ENCODE measurements around the gene RAMP1.

Gene RAMP1

DNA sequence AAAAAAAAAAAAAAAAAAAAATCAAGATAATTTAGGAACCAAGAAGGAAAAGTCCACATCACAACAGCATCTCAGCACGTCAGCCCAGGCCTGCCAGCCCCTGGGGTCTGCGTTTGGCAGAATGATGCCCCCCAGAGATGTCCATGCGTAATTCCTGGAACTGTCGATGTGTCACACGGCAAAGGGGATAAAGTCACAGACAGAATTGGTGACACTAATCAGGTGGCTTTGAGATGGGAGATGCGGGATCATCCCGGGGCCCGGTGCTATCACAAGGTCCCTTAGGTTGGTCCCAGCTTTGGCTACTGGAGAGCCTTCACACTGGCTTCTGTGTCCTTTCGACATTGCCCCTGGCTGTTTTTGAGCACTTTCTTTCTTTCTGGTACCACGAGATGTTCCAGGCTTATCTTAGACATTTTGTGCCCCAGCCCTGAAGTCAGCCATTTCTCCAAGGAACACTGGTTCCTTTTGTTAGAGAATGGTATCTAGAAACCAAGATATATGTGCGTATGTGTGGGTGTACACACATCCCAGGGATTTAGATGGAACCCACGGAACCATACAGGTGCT lies 20.7 kb downstream of the RAMP1 start:
- H3K36me3 ChIP-seq (ENCODE audit: insufficient read depth, low read length): no peaks in the 10 kb centered on the region
- no peaks in the 10 kb centered on the region for H3K79me2 ChIP-seq (ENCODE audit: insufficient read depth, low read length)
- TF ChIP-seq, protein P1, sequence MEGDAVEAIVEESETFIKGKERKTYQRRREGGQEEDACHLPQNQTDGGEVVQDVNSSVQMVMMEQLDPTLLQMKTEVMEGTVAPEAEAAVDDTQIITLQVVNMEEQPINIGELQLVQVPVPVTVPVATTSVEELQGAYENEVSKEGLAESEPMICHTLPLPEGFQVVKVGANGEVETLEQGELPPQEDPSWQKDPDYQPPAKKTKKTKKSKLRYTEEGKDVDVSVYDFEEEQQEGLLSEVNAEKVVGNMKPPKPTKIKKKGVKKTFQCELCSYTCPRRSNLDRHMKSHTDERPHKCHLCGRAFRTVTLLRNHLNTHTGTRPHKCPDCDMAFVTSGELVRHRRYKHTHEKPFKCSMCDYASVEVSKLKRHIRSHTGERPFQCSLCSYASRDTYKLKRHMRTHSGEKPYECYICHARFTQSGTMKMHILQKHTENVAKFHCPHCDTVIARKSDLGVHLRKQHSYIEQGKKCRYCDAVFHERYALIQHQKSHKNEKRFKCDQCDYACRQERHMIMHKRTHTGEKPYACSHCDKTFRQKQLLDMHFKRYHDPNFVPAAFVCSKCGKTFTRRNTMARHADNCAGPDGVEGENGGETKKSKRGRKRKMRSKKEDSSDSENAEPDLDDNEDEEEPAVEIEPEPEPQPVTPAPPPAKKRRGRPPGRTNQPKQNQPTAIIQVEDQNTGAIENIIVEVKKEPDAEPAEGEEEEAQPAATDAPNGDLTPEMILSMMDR (IDR thresholded peaks at IDR 0.05; ENCODE audit: low read length): no peak
- no peak for TF ChIP-seq EZH2 (IDR thresholded peaks at IDR 0.05; ENCODE audit: borderline replicate concordance, low read length)
- no peak overlapping the region for H3K4me2 ChIP-seq (ENCODE audit: low read length)
- H3K9ac ChIP-seq (ENCODE audit: low read length): no peak overlapping the region
- H3F3A ChIP-seq (ENCODE audit: insufficient read depth, low read length): no peaks in the 10 kb centered on the region
- H2AFZ ChIP-seq (ENCODE audit: low read length): no peak overlapping the region
- H3K9me3 ChIP-seq (ENCODE audit: low read length): no peaks in the 10 kb centered on the region
- no peaks in the 10 kb centered on the region for H3K27me3 ChIP-seq (ENCODE audit: insufficient read depth, low read length)
- no peaks in the 10 kb centered on the region for H4K20me1 ChIP-seq (ENCODE audit: insufficient read depth, low read length)
- H3K9me2 ChIP-seq (ENCODE audit: low read depth, low read length): no peaks in the 10 kb centered on the region
- no peak overlapping the region for H3K4me3 ChIP-seq (ENCODE audit: low read depth, low read length, poor library complexity, severe bottlenecking)
- H3K27ac ChIP-seq (ENCODE audit: low read depth, low read length, poor library complexity, severe bottlenecking): no peak overlapping the region
- no peaks in the 10 kb centered on the region for H3K4me1 ChIP-seq (ENCODE audit: insufficient read depth, low read length, severe bottlenecking)

GRCh38 chr2:237882510-237883481 lies 23.4 kb downstream of the RAMP1 start:
- Histone ChIP-seq H4K20me1 (ENCODE audit: insufficient read depth, low read length) (no peaks in the 10 kb centered on the region), H2AFZ (ENCODE audit: low read length) (no peak overlapping the region), H3K79me2 (ENCODE audit: insufficient read depth, low read length) (no peaks in the 10 kb centered on the region), H3K4me1 (ENCODE audit: insufficient read depth, low read length, severe bottlenecking) (no peaks in the 10 kb centered on the region), H3K9me2 (ENCODE audit: low read depth, low read length) (no peaks in the 10 kb centered on the region), H3K9me3 (ENCODE audit: low read length) (no peaks in the 10 kb centered on the region), H3K4me3 (ENCODE audit: low read depth, low read length, poor library complexity, severe bottlenecking) (no peak overlapping the region), H3K4me2 (ENCODE audit: low read length) (no peak overlapping the region), H3K27ac (ENCODE audit: low read depth, low read length, poor library complexity, severe bottlenecking) (no peak overlapping the region), H3F3A (ENCODE audit: insufficient read depth, low read length) (no peaks in the 10 kb centered on the region), H3K27me3 (ENCODE audit: insufficient read depth, low read length) (no peaks in the 10 kb centered on the region), H3K36me3 (ENCODE audit: insufficient read depth, low read length) (no peaks in the 10 kb centered on the region), H3K9ac (ENCODE audit: low read length) (no peak overlapping the region)
- TF ChIP-seq, protein P1 (IDR thresholded peaks at IDR 0.05; ENCODE audit: low read length): no peak
- TF ChIP-seq EZH2 (IDR thresholded peaks at IDR 0.05; ENCODE audit: borderline replicate concordance, low read length): no peak

GRCh38 chr2:237883951-237884446 lies 24.6 kb downstream of the RAMP1 start:
- Histone ChIP-seq H3F3A (ENCODE audit: insufficient read depth, low read length) (no peaks in the 10 kb centered on the region), H3K4me2 (ENCODE audit: low read length) (no peak overlapping the region), H4K20me1 (ENCODE audit: insufficient read depth, low read length) (no peaks in the 10 kb centered on the region), H3K36me3 (ENCODE audit: insufficient read depth, low read length) (no peaks in the 10 kb centered on the region), H3K4me3 (ENCODE audit: low read depth, low read length, poor library complexity, severe bottlenecking) (no peak overlapping the region), H3K9ac (ENCODE audit: low read length) (no peak overlapping the region), H2AFZ (ENCODE audit: low read length) (no peak overlapping the region), H3K27ac (ENCODE audit: low read depth, low read length, poor library complexity, severe bottlenecking) (no peak overlapping the region), H3K9me3 (ENCODE audit: low read length) (no peaks in the 10 kb centered on the region), H3K4me1 (ENCODE audit: insufficient read depth, low read length, severe bottlenecking) (no peaks in the 10 kb centered on the region), H3K79me2 (ENCODE audit: insufficient read depth, low read length) (no peaks in the 10 kb centered on the region), H3K27me3 (ENCODE audit: insufficient read depth, low read length) (no peaks in the 10 kb centered on the region), H3K9me2 (ENCODE audit: low read depth, low read length) (no peaks in the 10 kb centered on the region)
- TF ChIP-seq, protein P1 (IDR thresholded peaks at IDR 0.05; ENCODE audit: low read length): no peak
- no peak for TF ChIP-seq EZH2 (IDR thresholded peaks at IDR 0.05; ENCODE audit: borderline replicate concordance, low read length)

Data from OCI-LY1 (cell line).